GM18508 (cell line): ENCODE results near the gene EP400.

Source experiments
- ATAC-seq: cut with Tn5 transposase; IDR thresholded peaks from one replicate; pipeline ENCODE4 v1.9.1; 2021; ENCODE audit warnings: moderate number of reproducible peaks; ENCODE audit not compliant: insufficient read depth, unreplicated experiment

The EP400 gene

GRCh38 chr12:131927110-131928079, 22.3 kb upstream of the EP400 start:
- no peak for ATAC-seq

GRCh38 chr12:131928080-131928710, 21.5 kb upstream of the EP400 start:
- ATAC-seq: no peak

- no peak for ATAC-seq
Observed at GRCh38 chr12:131928711-131929580, 20.8 kb upstream of the EP400 start, which contains the start of gene PUS1. Gene PUS1 (plus strand): TSS chr12:131929276. CDS start chr12:131929723, 447 bp downstream.

- ATAC-seq: no peak
Observed at GRCh38 chr12:131929581-131930456, 19.9 kb upstream of the EP400 start.

DNA sequence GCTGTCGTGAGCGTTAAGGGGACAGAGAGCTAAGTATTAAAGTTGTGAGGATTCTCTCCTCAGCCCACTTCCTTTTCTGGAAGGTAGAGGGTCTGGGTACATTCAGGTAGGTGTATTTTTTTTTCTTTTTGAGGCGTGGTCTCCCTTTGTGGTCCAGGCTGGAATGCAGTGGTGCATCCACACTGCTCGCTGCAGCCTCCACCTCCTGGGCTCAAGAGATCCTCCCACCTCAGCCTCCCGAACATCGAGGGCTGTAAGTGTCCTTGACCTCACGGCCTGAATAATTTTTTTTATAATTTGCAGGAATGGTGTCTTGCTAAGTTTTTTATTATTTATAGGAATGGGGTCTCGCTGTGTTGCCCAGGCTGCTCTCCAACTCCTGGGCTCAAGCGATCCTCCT, 19.2 kb upstream of the EP400 start:
- no peak for ATAC-seq

GRCh38 chr12:131933387-131933786, 16.4 kb upstream of the EP400 start:
- ATAC-seq: no peak

GRCh38 chr12:131934535-131934934, 15.2 kb upstream of the EP400 start:
- no peak for ATAC-seq

DNA sequence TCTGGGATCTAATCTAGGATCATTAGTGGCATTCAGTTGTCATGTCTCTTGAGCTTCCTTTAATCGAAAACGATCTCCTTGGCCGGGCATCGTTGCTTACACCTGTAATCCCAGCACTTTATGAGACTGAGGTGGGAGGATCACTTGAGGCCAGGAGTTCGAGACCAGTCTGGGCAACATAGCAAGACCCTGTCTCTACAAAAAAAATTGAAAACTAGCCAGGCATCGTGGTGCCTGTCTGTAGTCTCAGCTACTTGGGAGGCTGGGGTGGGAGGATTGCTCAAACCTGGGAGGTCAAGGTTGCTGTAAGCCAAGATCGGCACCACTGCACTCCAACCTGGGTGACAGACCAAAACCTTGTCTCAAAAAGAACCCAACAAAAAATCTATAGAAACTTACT, 11.7 kb upstream of the EP400 start:
- no peak for ATAC-seq

DNA sequence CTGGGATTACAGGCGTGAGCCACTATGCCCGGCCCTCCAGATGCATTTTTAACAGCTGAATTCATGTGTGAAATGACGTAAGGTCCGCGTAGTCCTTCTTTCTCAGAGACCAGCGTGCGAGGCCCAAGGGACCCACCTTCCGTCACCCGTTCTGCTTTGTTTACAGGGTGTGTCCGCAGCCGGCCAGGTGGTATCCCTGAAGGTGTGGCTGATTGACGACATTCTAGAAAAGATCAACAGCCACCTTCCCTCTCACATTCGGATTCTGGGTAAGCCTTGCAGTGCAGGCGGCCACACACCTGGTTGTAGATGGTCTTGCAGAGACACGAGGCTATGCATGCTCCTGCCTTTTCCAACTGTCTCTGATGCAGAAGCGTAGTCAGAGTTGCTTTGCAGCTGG, 10.7 kb upstream of the EP400 start:
- ATAC-seq: no peak

GRCh38 chr12:131940141-131940547, 9.6 kb upstream of the EP400 start:
- ATAC-seq: no peak

- ATAC-seq: no peak
Observed at GRCh38 chr12:131941116-131941986, 8.4 kb upstream of the EP400 start.

GRCh38 chr12:131941987-131942341, 7.8 kb upstream of the EP400 start:
- no peak for ATAC-seq

DNA sequence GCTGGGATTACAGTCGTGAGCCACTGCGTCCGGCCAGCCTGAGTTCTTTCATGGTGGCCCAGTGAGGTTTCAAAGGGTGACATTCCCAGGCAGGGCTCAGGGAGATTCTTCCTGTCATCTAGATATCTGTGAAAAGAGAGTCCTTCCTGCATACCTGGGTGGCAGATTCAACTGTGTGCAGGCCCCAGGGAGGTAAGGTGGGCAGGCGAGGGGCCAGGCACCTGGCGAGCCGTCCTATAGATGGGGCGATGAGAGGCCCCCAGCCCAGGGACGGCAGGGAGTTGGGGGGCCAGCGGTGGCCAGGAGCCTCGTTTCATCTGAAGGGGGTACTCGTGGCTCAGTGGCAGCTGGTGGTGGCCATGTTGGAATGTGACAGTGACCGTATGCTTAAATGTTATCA, 7.1 kb upstream of the EP400 start:
- ATAC-seq: no peak

GRCh38 chr12:131943389-131943788, 6.4 kb upstream of the EP400 start:
- ATAC-seq: no peak

DNA sequence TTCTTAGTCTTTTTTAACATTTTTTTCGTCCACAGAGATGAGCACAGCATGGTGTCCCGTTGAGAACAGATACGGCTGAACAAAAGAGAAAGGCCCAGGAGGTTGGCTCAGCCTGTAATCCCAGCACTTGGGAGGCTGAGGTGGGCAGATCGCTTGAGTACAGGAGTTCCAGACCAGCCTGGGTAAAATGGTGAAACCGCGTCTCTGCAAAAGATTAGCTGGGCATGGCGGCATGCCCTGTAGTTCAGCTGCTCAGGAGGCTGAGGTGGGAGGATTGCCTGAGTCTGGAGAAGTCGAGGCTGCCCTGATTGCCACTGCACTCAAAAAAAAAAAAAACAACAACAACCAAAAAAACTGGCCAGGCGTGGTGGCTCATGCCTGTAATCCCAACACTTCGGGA, 5.9 kb upstream of the EP400 start:
- no peak for ATAC-seq

- no peak for ATAC-seq
Observed at GRCh38 chr12:131944601-131945251, 5.0 kb upstream of the EP400 start.

DNA sequence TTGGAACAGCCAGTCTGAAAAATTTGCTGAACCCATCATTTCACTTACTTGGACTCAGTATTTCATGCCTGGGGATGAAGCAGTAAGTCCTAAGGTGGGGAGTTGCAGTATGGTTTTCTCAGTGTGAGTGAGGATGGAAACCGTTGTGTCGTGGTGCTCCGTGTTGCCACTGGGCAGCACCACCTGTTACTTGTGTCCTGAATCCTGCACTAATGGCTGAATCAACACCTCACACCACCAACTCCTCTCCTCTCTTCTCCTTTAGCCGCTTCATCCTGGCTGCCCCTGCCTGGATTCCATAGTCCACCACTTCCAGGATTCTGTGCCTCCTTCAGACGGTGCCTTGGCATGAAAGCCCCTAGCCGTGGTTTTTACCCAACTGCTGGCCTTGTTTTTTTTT, 3.0 kb upstream of the EP400 start:
- no peak for ATAC-seq

- no peak for ATAC-seq
Observed at GRCh38 chr12:131947482-131948027, 2.2 kb upstream of the EP400 start.
